Right lobe of liver (tissue), 4 donors: ENCODE measurements around the gene COL1A1.

Experiments
- POLR2A ChIP-seq: fragments of 450-650 bp; IDR thresholded peaks from one replicate; pipeline ENCODE4 v1.6.1; 2017; ENCODE audit warnings: antibody characterized with exemption, mild to moderate bottlenecking
- TF ChIP-seq, protein P1 (sequence below), 4 donors: fragments of 200-600 bp in 3 of 4; fragments of 450-650 bp in 1 of 4; IDR thresholded peaks; one replicate each; pipeline versions ENCODE4 v1.5.1 to v1.8.0; 2016 to 2022; ENCODE audit warnings: antibody characterized with exemption in 4 of 4, mild to moderate bottlenecking in 2 of 4
- donor health status: DM: no; HTN: no; CAD: no.
- donor health status: DM: no; HTN: no; CAD: no.
- donor health status: DM: no; HTN: yes; CAD: no.

DNA sequence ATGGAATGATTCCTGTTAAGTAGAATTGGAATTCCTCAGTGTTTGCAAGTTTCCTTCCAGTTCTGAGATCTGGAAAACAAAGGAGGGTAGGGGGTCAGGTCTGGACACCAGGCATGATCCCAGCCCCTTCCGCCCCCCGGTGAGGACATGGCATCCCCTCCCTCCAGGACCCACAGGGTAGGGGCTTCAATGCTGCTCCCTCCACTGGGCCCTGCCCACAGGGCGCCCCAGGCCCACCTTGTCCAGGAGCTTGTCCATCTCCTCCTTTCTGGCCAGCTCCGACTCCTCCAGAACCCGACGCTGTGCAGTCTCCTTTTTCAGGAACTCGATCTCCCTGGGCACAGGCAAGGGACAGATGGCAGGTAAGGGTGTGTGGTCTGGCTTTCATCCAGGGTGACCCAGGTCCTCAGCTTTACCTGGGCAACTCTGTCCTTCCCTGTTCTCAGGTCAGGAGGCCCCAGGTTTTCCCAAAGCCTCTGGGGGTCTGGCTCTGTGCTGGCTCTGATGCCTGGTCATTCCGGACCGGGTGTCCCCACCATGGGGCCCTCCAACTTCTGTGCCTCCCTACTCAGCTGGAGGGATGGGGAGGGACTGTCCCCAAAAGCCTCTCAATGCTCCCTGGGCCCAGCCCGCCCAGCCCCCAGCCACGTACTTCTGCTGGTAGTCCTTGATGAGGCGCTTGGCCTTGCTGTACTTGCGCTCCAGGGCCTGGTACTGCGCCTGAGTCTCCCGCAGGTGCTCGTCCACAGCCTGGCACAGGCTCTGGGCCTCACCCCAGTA, 65.9 kb downstream of the COL1A1 start:
- TF ChIP-seq, protein P1, sequence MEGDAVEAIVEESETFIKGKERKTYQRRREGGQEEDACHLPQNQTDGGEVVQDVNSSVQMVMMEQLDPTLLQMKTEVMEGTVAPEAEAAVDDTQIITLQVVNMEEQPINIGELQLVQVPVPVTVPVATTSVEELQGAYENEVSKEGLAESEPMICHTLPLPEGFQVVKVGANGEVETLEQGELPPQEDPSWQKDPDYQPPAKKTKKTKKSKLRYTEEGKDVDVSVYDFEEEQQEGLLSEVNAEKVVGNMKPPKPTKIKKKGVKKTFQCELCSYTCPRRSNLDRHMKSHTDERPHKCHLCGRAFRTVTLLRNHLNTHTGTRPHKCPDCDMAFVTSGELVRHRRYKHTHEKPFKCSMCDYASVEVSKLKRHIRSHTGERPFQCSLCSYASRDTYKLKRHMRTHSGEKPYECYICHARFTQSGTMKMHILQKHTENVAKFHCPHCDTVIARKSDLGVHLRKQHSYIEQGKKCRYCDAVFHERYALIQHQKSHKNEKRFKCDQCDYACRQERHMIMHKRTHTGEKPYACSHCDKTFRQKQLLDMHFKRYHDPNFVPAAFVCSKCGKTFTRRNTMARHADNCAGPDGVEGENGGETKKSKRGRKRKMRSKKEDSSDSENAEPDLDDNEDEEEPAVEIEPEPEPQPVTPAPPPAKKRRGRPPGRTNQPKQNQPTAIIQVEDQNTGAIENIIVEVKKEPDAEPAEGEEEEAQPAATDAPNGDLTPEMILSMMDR (IDR thresholded peaks at IDR 0.05) = no peak
- TF ChIP-seq POLR2A = no peak
